Measurements from ENCODE around the gene CBX4. TPM values are rescaled to one million over a fixed set of nuclear protein-coding genes. Genes with fewer than 3 reads are reported as not detected.

Gene CBX4
- total RNA-seq, 4 donors from 2014 or later, result 6.7 to 11.5 (median 10.0) TPM

- Histone ChIP-seq H3K4me1 (peaks cover 0 to 57% (median 28%) of the 10 kb centered on the region in 3 donors), H3K27me3 (peaks cover 100% of the 10 kb centered on the region), H3K36me3 (no peaks in the 10 kb centered on the region), H3K4me3 (peak overlapping the region in 1 of 2 donors; percentile 21), H3K9me3 (no peaks in the 10 kb centered on the region), H3K27ac (no peak overlapping the region)
- TF ChIP-seq EP300 (IDR thresholded peaks at IDR 0.05) (no peak), POLR2A (IDR thresholded peaks at IDR 0.05) (no peak), CTCF (IDR thresholded peaks at IDR 0.05) (no peak), POLR2AphosphoS5 (IDR thresholded peaks at IDR 0.05) (no peak)
- WGBS, 2 donors (ENCODE audit: low coverage in 1 of 2), result 80% methylated on average over 1 of the region's 40 CpGs; no CpG with 5 or more reads in 1 of the 2 donors
- ATAC-seq, result no peak
These were observed 29.6 kb downstream of the CBX4 start for GRCh38 chr17:79809530-79810129.

DNA sequence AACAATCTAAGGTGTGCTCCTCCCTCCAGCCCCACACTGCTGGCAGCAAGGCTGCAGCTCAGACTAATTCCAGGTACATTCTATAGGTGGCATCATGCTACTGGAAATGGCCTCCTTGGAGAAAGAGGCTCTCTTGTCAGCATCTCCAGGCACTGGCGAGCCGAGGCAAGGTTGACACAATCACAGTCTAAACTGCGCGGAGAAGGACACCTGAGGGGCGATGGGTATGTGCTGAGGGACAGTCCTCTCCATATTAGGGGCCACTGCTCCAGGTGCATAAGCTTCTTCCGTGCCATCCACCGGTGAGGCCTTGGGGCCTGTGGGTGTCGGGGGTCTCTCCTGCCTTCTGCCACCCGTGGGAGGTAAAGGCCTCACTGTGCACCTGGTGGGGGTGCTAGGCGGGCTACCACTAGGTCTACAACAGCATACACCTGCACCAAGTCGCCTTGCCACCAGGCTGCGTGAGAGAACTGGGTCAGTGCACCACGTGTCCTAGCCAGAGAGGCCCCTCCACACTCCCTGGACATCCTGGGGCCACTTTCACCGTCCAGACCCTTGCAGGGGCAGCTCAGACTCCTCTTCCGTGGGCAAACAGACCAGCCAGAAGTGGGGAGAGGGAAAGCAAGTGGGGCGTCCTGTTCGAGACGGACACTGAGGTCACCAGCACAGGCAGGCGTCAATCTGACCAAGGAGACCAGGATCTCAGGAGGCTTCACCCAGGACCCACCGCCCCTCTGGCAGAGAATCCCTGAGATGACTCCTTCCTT, 30.3 kb downstream of the CBX4 start:
- ATAC-seq, result no peak

GRCh38 chr17:79806863-79807720, 32.1 kb downstream of the CBX4 start:
- no peak overlapping the region for H3K4me3 ChIP-seq
- WGBS, 2 donors (ENCODE audit: low coverage in 1 of 2), result 23 to 25% methylated on average over 7 to 9 of the region's 13 CpGs
- peaks cover 100% of the 10 kb centered on the region for H3K27me3 ChIP-seq
- TF ChIP-seq CTCF (IDR thresholded peaks at IDR 0.05), result no peak
- no peak for TF ChIP-seq EP300 (IDR thresholded peaks at IDR 0.05)
- TF ChIP-seq POLR2AphosphoS5 (IDR thresholded peaks at IDR 0.05), result no peak
- no peak for TF ChIP-seq POLR2A (IDR thresholded peaks at IDR 0.05)
- no peaks in the 10 kb centered on the region for H3K36me3 ChIP-seq
- H3K27ac ChIP-seq, result no peak overlapping the region
- H3K9me3 ChIP-seq, result no peaks in the 10 kb centered on the region
- no peak for ATAC-seq
- peaks cover 0 to 57% (median 15%) of the 10 kb centered on the region in 3 donors for H3K4me1 ChIP-seq

More for the DNA sequence above, 30.3 kb downstream of the CBX4 start:
- Histone ChIP-seq H3K27ac (no peak overlapping the region), H3K27me3 (peaks cover 100% of the 10 kb centered on the region), H3K36me3 (no peaks in the 10 kb centered on the region), H3K9me3 (no peaks in the 10 kb centered on the region), H3K4me3 (no peak overlapping the region), H3K4me1 (peaks cover 0 to 57% (median 22%) of the 10 kb centered on the region in 3 donors)
- WGBS, 2 donors (ENCODE audit: low coverage in 1 of 2), result 17% methylated on average over 2 of the region's 20 CpGs; no CpG with 5 or more reads in 1 of the 2 donors
- TF ChIP-seq EP300 (IDR thresholded peaks at IDR 0.05), result no peak
- TF ChIP-seq CTCF (IDR thresholded peaks at IDR 0.05), result peak in 2 of 4 experiments; percentile 33 to 36

GRCh38 chr17:79806446-79806760, 32.8 kb downstream of the CBX4 start:
- peaks cover 100% of the 10 kb centered on the region for H3K27me3 ChIP-seq
- no peak for TF ChIP-seq POLR2AphosphoS5 (IDR thresholded peaks at IDR 0.05)
- TF ChIP-seq EP300 (IDR thresholded peaks at IDR 0.05), result no peak
- no peak for TF ChIP-seq CTCF (IDR thresholded peaks at IDR 0.05)
- no peak for TF ChIP-seq POLR2A (IDR thresholded peaks at IDR 0.05)

More at GRCh38 chr17:79806446-79806760, 32.8 kb downstream of the CBX4 start:
- H3K4me3 ChIP-seq, result no peak overlapping the region
- WGBS, 2 donors (ENCODE audit: low coverage in 1 of 2), result no CpG with 5 or more reads among the region's 4 CpGs
- no peak overlapping the region for H3K27ac ChIP-seq
- no peak for ATAC-seq
- peaks cover 0 to 55% (median 15%) of the 10 kb centered on the region in 3 donors for H3K4me1 ChIP-seq
- H3K36me3 ChIP-seq, result no peaks in the 10 kb centered on the region
- H3K9me3 ChIP-seq, result no peaks in the 10 kb centered on the region

Data from gastroesophageal sphincter (tissue), 4 donors.